Glutamatergic neuron (in vitro differentiated cells): ENCODE data around the gene PRRT2. TPM values are rescaled to one million over a fixed set of nuclear protein-coding genes. Genes with fewer than 3 reads are reported as not detected.
A peak's percentile ranks its signal among the peaks of the same experiment; 100 is the strongest.
"Not testable (repeated sequence)": the region's sequence is repeated elsewhere in the genome, so short reads cannot be mapped to it uniquely, and the experiment has no call there.

Experiments
- DNase-seq: peaks from one replicate; pipeline ENCODE4 v3.0.0; 2022
- H3K27ac Mint-ChIP-seq: one replicate; pipeline ENCODE4 v1.8.0; 2020; ENCODE audit warnings: mild to moderate bottlenecking, mixed read lengths, inconsistent platforms; ENCODE audit not compliant: unreplicated experiment
- H3K27me3 Mint-ChIP-seq: one replicate; pipeline ENCODE4 v1.8.0; 2020; ENCODE audit warnings: mild to moderate bottlenecking, moderate library complexity, mixed read lengths, inconsistent platforms; ENCODE audit not compliant: unreplicated experiment
- H3K36me3 Mint-ChIP-seq: one replicate; pipeline ENCODE4 v1.8.0; 2020; ENCODE audit warnings: mild to moderate bottlenecking, mixed read lengths, inconsistent platforms; ENCODE audit not compliant: unreplicated experiment
- H3K4me1 Mint-ChIP-seq: one replicate; pipeline ENCODE4 v1.8.0; 2020; ENCODE audit warnings: mild to moderate bottlenecking, low read depth, mixed read lengths, inconsistent platforms; ENCODE audit not compliant: unreplicated experiment
- H3K4me3 Mint-ChIP-seq: one replicate; pipeline ENCODE4 v1.8.0; 2020; ENCODE audit warnings: mild to moderate bottlenecking, mixed read lengths, inconsistent platforms; ENCODE audit not compliant: unreplicated experiment
- H3K9me3 Mint-ChIP-seq: one replicate; pipeline ENCODE4 v1.8.0; 2020; ENCODE audit warnings: mild to moderate bottlenecking, moderate library complexity, mixed read lengths, inconsistent platforms; ENCODE audit not compliant: unreplicated experiment
- CTCF ChIP-seq: fragments of 200-600 bp; sonication (generic); IDR thresholded peaks from one replicate; pipeline ENCODE4 v1.5.0; 2021; ENCODE audit not compliant: partially characterized antibody, unreplicated experiment
- total RNA-seq: library from RNA; stranded (reverse); fragmentation: NEBNext Ultra II Directional; extraction: Animal tissue kit (Norgen Biotek cat#: 25700); gene quantifications from one replicate; pipeline ENCODE4 v1.2.1, GENCODE V29; 2021; ENCODE audit not compliant: unreplicated experiment

The PRRT2 gene
- total RNA-seq, 1 donor from 2014 or later: 91.0 TPM

GRCh38 chr16:29767062-29767461, 44.9 kb upstream of the PRRT2 start:
- H3K9me3 Mint-ChIP-seq: no peaks in the 10 kb centered on the region
- no peak for DNase-seq
- no peaks in the 10 kb centered on the region for H3K36me3 Mint-ChIP-seq
- H3K27me3 Mint-ChIP-seq: peaks cover 2% of the 10 kb centered on the region
- H3K4me3 Mint-ChIP-seq: no peak overlapping the region
- TF ChIP-seq CTCF: no peak
- H3K27ac Mint-ChIP-seq: no peak overlapping the region
- no peaks in the 10 kb centered on the region for H3K4me1 Mint-ChIP-seq

GRCh38 chr16:29769507-29769906, 42.5 kb upstream of the PRRT2 start:
- Mint-ChIP-seq H3K27ac (no peak overlapping the region), H3K9me3 (peaks cover 6% of the 10 kb centered on the region), H3K4me3 (no peak overlapping the region), H3K27me3 (no peaks in the 10 kb centered on the region), H3K4me1 (no peaks in the 10 kb centered on the region), H3K36me3 (no peaks in the 10 kb centered on the region)
- no peak for DNase-seq
- TF ChIP-seq CTCF: no peak

- H3K27me3 Mint-ChIP-seq: no peaks in the 10 kb centered on the region
- H3K27ac Mint-ChIP-seq: no peak overlapping the region
- no peaks in the 10 kb centered on the region for H3K4me1 Mint-ChIP-seq
- TF ChIP-seq CTCF: no peak
- no peak for DNase-seq
- peaks cover 6% of the 10 kb centered on the region for H3K9me3 Mint-ChIP-seq
- no peaks in the 10 kb centered on the region for H3K36me3 Mint-ChIP-seq
- H3K4me3 Mint-ChIP-seq: no peak overlapping the region
Observed at GRCh38 chr16:29770250-29770929, 41.6 kb upstream of the PRRT2 start.

- H3K4me3 Mint-ChIP-seq, H3K27me3 Mint-ChIP-seq, H3K27ac Mint-ChIP-seq, H3K9me3 Mint-ChIP-seq, H3K36me3 Mint-ChIP-seq, H3K4me1 Mint-ChIP-seq, DNase-seq: not testable (repeated sequence)
Observed at GRCh38 chr16:29772330-29772729, 39.7 kb upstream of the PRRT2 start.

GRCh38 chr16:29774730-29775129, 37.3 kb upstream of the PRRT2 start:
- H3K36me3 Mint-ChIP-seq: no peaks in the 10 kb centered on the region
- H3K27ac Mint-ChIP-seq: no peak overlapping the region
- no peak for TF ChIP-seq CTCF
- H3K4me3 Mint-ChIP-seq: peak overlapping the region; percentile 15
- no peak for DNase-seq
- peaks cover 2% of the 10 kb centered on the region for H3K27me3 Mint-ChIP-seq
- H3K4me1 Mint-ChIP-seq: no peaks in the 10 kb centered on the region
- peaks cover 6% of the 10 kb centered on the region for H3K9me3 Mint-ChIP-seq
